Nephron (organoid): ENCODE data around the gene TCEAL6.

ENCODE experiments used
- H3K27ac Mint-ChIP-seq, 3 experiments: 2 replicates each; pipeline ENCODE4 v1.8.0; 2020; ENCODE audit warnings: mixed read lengths in 3 of 3, mild to moderate bottlenecking in 2 of 3, moderate library complexity in 1 of 3
- H3K27me3 Mint-ChIP-seq: 2 replicates; pipeline ENCODE4 v1.8.0; 2021; ENCODE audit warnings: low read depth, mild to moderate bottlenecking, moderate library complexity, mixed read lengths
- H3K36me3 Mint-ChIP-seq: 2 replicates; pipeline ENCODE4 v1.8.0; 2020; ENCODE audit warnings: low read depth, mixed read lengths
- H3K4me1 Mint-ChIP-seq: 2 replicates; pipeline ENCODE4 v1.8.0; 2020; ENCODE audit warnings: mixed read lengths
- H3K4me3 Mint-ChIP-seq, 3 experiments: 2 replicates each; pipeline ENCODE4 v1.8.0; 2020; ENCODE audit warnings: mild to moderate bottlenecking in 3 of 3, mixed read lengths in 3 of 3, moderate library complexity in 2 of 3
- H3K9me3 Mint-ChIP-seq: 2 replicates; pipeline ENCODE4 v1.8.0; 2020; ENCODE audit warnings: mixed read lengths
- CTCF ChIP-seq, 3 experiments: fragments of 200-600 bp; sonication (generic); IDR thresholded peaks; one replicate each; pipeline ENCODE4 v1.5.0; 2021; ENCODE audit warnings: antibody characterized with exemption in 3 of 3; ENCODE audit not compliant: unreplicated experiment in 3 of 3

Gene TCEAL6

GRCh38 chrX:102113367-102113766 is 28.9 kb downstream of the TCEAL6 start:
- no peaks in the 10 kb centered on the region for H3K36me3 Mint-ChIP-seq
- TF ChIP-seq CTCF (IDR thresholded peaks at IDR 0.05; ENCODE audit: unreplicated experiment in 3 of 3), result no peak
- no peaks in the 10 kb centered on the region for H3K4me1 Mint-ChIP-seq
- no peak overlapping the region for H3K27ac Mint-ChIP-seq
- no peaks in the 10 kb centered on the region for H3K27me3 Mint-ChIP-seq
- H3K9me3 Mint-ChIP-seq, result peaks cover 19% of the 10 kb centered on the region
- no peak overlapping the region for H3K4me3 Mint-ChIP-seq
